GM12878 (cell line): ENCODE results near the gene NRXN3.

Experiments used
- CTCF ChIP-seq, 3 experiments: IDR thresholded peaks in 2 of 3; conservative IDR thresholded peaks in 1 of 3; 2 replicates each; pipeline ENCODE4 v1.5.1; 2011; ENCODE audit warnings: low read depth in 3 of 3, low read length in 3 of 3, mild to moderate bottlenecking in 3 of 3, control low read depth in 2 of 3, moderate library complexity in 2 of 3, inconsistent platforms in 1 of 3, mixed read lengths in 1 of 3; ENCODE audit not compliant: control insufficient read depth in 2 of 3, insufficient read depth in 1 of 3; ENCODE audit errors: extremely low read depth in 1 of 3
- NRF1 ChIP-seq: conservative IDR thresholded peaks from 2 replicates; pipeline ENCODE4 v1.6.1; 2011; ENCODE audit warnings: mild to moderate bottlenecking, low read depth, low read length, improper control_type of control experiment
- POLR2AphosphoS5 ChIP-seq: IDR thresholded peaks from 2 replicates; pipeline ENCODE4 v1.6.1; 2011; ENCODE audit warnings: mild to moderate bottlenecking, low read length, inconsistent platforms
- POU2F2 ChIP-seq: IDR thresholded peaks from 3 replicates; pipeline ENCODE4 v1.6.1; 2011; ENCODE audit warnings: low read depth, mild to moderate bottlenecking, low read length, borderline replicate concordance
- RELA ChIP-seq: fragments of 450-650 bp; IDR thresholded peaks from 2 replicates; pipeline ENCODE4 v1.8.0; 2014; ENCODE audit warnings: borderline replicate concordance; ENCODE audit not compliant: partially characterized antibody
- SMC3 ChIP-seq: IDR thresholded peaks from 2 replicates; pipeline ENCODE4 v1.6.1; 2011; ENCODE audit warnings: low read length, improper control_type of control experiment, borderline replicate concordance
- SRF ChIP-seq, 2 experiments: IDR thresholded peaks; 2 replicates each; pipeline ENCODE4 v1.6.1; 2011; ENCODE audit warnings: low read depth in 2 of 2, low read length in 2 of 2, mild to moderate bottlenecking in 1 of 2, moderate library complexity in 1 of 2
- ZNF274 ChIP-seq: IDR thresholded peaks from one replicate; pipeline ENCODE4 v1.8.0; 2011; ENCODE audit not compliant: insufficient read length, insufficient read depth

DNA sequence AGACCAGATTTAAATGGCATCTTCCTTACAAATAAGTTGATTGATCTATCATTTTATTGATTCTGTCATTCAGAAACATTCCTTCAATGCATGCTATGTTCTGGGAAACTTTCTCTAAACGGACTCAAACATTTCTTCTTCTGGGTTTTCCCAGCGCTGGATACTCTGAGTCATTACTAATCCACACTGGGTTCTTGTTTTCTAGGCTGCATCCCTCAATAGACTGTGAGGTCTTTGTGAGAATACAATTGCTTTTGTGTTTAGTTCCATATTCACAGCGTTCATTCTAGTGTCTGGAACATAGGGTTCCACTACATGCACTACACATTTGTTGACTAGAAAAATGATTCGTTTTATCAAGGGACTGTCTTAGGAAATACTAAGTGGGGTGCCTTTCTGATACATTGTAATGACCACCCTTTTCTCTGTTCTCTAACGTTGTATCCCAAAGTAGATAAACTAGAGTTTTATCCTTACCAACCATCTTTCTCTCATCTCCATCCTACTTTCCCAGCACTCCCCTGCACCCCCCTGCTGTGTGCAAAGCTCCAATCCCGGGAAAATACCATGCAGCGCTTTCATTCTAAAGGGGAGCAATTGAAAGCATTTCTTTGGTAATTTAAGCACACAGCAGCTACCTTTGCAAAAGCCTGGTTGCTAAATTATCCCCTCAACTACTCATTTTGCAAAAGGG, 1162.5 kb downstream of the NRXN3 start:
- no peak for TF ChIP-seq POLR2AphosphoS5
- TF ChIP-seq SRF (IDR thresholded peaks at IDR 0.05; ENCODE audit: low read depth in 2 of 2, low read length in 2 of 2): no peak
- no peak for TF ChIP-seq CTCF (IDR thresholded peaks at IDR 0.05 in 2 of 3, conservative IDR thresholded peaks at IDR 0.05 in 1 of 3; ENCODE audit: control insufficient read depth in 2 of 3, extremely low read depth in 1 of 3, insufficient read depth in 1 of 3, low read depth in 3 of 3, low read length in 3 of 3)
- no peak for TF ChIP-seq ZNF274
- no peak for TF ChIP-seq POU2F2
- TF ChIP-seq NRF1: no peak
- TF ChIP-seq SMC3: no peak
- TF ChIP-seq RELA: no peak
